Liver (tissue), 9 donors: Measurements from ENCODE around the gene MOCS2. TPM values are rescaled to one million over a fixed set of nuclear protein-coding genes. Genes with fewer than 3 reads are reported as not detected.

ENCODE experiments used
- DNase-seq: peaks from one replicate; pipeline ENCODE4 v3.0.0-alpha.2; 2017; ENCODE audit warnings: low spot score
- H3K27ac ChIP-seq, 2 donors: one replicate each; pipeline ENCODE4 v1.7.0; 2013; ENCODE audit warnings: inconsistent platforms in 2 of 2, low read length in 2 of 2, control low read depth in 1 of 2, low read depth in 1 of 2, mild to moderate bottlenecking in 1 of 2
- H3K27me3 ChIP-seq, 4 donors: one replicate each; pipeline versions ENCODE4 v1.6.1 to v1.7.0; 2013; ENCODE audit warnings: low read length in 3 of 4, inconsistent platforms in 1 of 4, mild to moderate bottlenecking in 1 of 4, moderate library complexity in 1 of 4; ENCODE audit not compliant: control insufficient read depth in 4 of 4, insufficient read depth in 4 of 4
- H3K36me3 ChIP-seq, 4 donors: one replicate each; pipeline versions ENCODE4 v1.6.1 to v1.7.0; 2013; ENCODE audit warnings: low read length in 3 of 4, mild to moderate bottlenecking in 3 of 4, low read depth in 1 of 4, moderate library complexity in 1 of 4; ENCODE audit not compliant: control insufficient read depth in 4 of 4, insufficient read depth in 3 of 4
- H3K4me1 ChIP-seq, 4 donors: one replicate each; pipeline versions ENCODE4 v1.6.1 to v1.7.0; 2013; ENCODE audit warnings: low read length in 3 of 4, mild to moderate bottlenecking in 3 of 4, moderate library complexity in 1 of 4; ENCODE audit not compliant: control insufficient read depth in 4 of 4, insufficient read depth in 4 of 4
- H3K4me3 ChIP-seq, 3 donors: one replicate each; pipeline versions ENCODE4 v1.6.1 to v1.7.0; 2013; ENCODE audit warnings: low read length in 3 of 3, control low read depth in 1 of 3, low read depth in 1 of 3, mild to moderate bottlenecking in 1 of 3
- H3K9ac ChIP-seq, 2 donors: one replicate each; pipeline ENCODE4 v1.7.0; 2013; ENCODE audit warnings: low read length in 2 of 2, mild to moderate bottlenecking in 2 of 2, moderate library complexity in 2 of 2, control low read depth in 1 of 2, low read depth in 1 of 2
- H3K9me3 ChIP-seq, 4 donors: one replicate each; pipeline versions ENCODE4 v1.6.1 to v1.7.0; 2013; ENCODE audit warnings: low read length in 3 of 4; ENCODE audit not compliant: control insufficient read depth in 4 of 4
- EGR1 ChIP-seq, 2 donors: IDR thresholded peaks; 2 replicates each; pipeline ENCODE4 v1.6.1; 2016 to 2018; ENCODE audit warnings: antibody characterized with exemption in 2 of 2, low read depth in 2 of 2
- FOXA1 ChIP-seq: IDR thresholded peaks from 2 replicates; pipeline ENCODE4 v1.6.1; 2016; ENCODE audit warnings: antibody characterized with exemption
- FOXA2 ChIP-seq: IDR thresholded peaks from 2 replicates; pipeline ENCODE4 v1.6.1; 2016; ENCODE audit warnings: antibody characterized with exemption
- GABPA ChIP-seq, 2 donors: IDR thresholded peaks in 1 of 2; conservative IDR thresholded peaks in 1 of 2; 2 replicates each; pipeline ENCODE4 v1.6.1; 2016; ENCODE audit warnings: antibody characterized with exemption in 2 of 2, mild to moderate bottlenecking in 1 of 2, moderate library complexity in 1 of 2
- HNF4A ChIP-seq, 2 donors: conservative IDR thresholded peaks; 2 replicates each; pipeline ENCODE4 v1.6.1; 2016; ENCODE audit warnings: antibody characterized with exemption in 2 of 2, mild to moderate bottlenecking in 2 of 2
- HNF4G ChIP-seq: IDR thresholded peaks from 2 replicates; pipeline ENCODE4 v1.6.1; 2016; ENCODE audit warnings: antibody characterized with exemption
- JUND ChIP-seq, 2 donors: IDR thresholded peaks; 2 replicates each; pipeline ENCODE4 v1.6.1; 2016; ENCODE audit warnings: antibody characterized with exemption in 2 of 2
- NR2F2 ChIP-seq: IDR thresholded peaks from 2 replicates; pipeline ENCODE4 v1.6.1; 2016; ENCODE audit warnings: antibody characterized with exemption
- RAD21 ChIP-seq, 2 donors: IDR thresholded peaks; 2 replicates each; pipeline ENCODE4 v1.6.1; 2016; ENCODE audit warnings: antibody characterized with exemption in 2 of 2, mild to moderate bottlenecking in 2 of 2
- RXRA ChIP-seq, 2 donors: IDR thresholded peaks; 2 replicates each; pipeline ENCODE4 v1.6.1; 2017 to 2018; ENCODE audit warnings: antibody characterized with exemption in 2 of 2, mild to moderate bottlenecking in 1 of 2
- SP1 ChIP-seq: IDR thresholded peaks from 2 replicates; pipeline ENCODE4 v1.6.1; 2018; ENCODE audit warnings: antibody characterized with exemption, mild to moderate bottlenecking
- TAF1 ChIP-seq: conservative IDR thresholded peaks from 2 replicates; pipeline ENCODE4 v1.6.1; 2016; ENCODE audit warnings: antibody characterized with exemption, mild to moderate bottlenecking
- YY1 ChIP-seq: IDR thresholded peaks from 2 replicates; pipeline ENCODE4 v1.6.1; 2016; ENCODE audit warnings: antibody characterized with exemption, mild to moderate bottlenecking
- ZBTB33 ChIP-seq: IDR thresholded peaks from 2 replicates; pipeline ENCODE4 v1.6.1; 2016; ENCODE audit warnings: antibody characterized with exemption
- WGBS: extraction: QIAGEN DNeasy Blood & Tissue Kit; methylation state at CpG from one replicate; pipeline ENCODE4 v1.1.7; 2013; 5-methylcytosine and 5-hydroxymethylcytosine counted together
- polyA plus RNA-seq, 2 donors: library from polyadenylated mRNA; stranded (reverse) in 1 of 2; unstranded in 1 of 2; fragments of 200-250 nt in 1 of 2; fragments of >200 nt in 1 of 2; fragmentation: Nextera tagmentation in 1 of 2; extraction: Ambion mirVana in 1 of 2; gene quantifications; one replicate each; pipeline versions ENCODE4 v1.2.1 to v1.2.3, GENCODE V29; 2013 to 2015
- total RNA-seq, 2 donors: library from RNA; depleted of rRNA; stranded (reverse); fragments of >200 nt; gene quantifications; one replicate each; pipeline ENCODE4 v1.2.3, GENCODE V29; 2014
- TF ChIP-seq, protein P1 (sequence below): IDR thresholded peaks from 2 replicates; pipeline ENCODE4 v1.6.1; 2016; ENCODE audit warnings: antibody characterized with exemption, mild to moderate bottlenecking
- TF ChIP-seq, protein P2 (sequence below): fragments of 150-350 bp; IDR thresholded peaks from 2 replicates; pipeline ENCODE4 v1.5.1; 2017; ENCODE audit warnings: improper control_type of control experiment, low read depth, low read length; ENCODE audit not compliant: missing input control
- TF ChIP-seq, protein P3 (sequence below): IDR thresholded peaks from 2 replicates; pipeline ENCODE4 v1.6.1; 2016; ENCODE audit warnings: antibody characterized with exemption
- TF ChIP-seq, protein P4 (sequence below): IDR thresholded peaks from 2 replicates; pipeline ENCODE4 v1.6.1; 2016; ENCODE audit warnings: antibody characterized with exemption
- donor health status: healthy.
- donor health status: healthy.
- donor health status: healthy.
- donor health status: healthy.
- donor health status: healthy.

MOCS2 gene
- total and polyA plus RNA-seq, 4 donors, result 13.2 to 58.5 (median 39.1) TPM

GRCh38 chr5:53084546-53085255, 24.9 kb downstream of the MOCS2 start (continued):
- TF ChIP-seq ZBTB33 (no peak), RAD21 (IDR thresholded peaks at IDR 0.05) (no peak), EGR1 (IDR thresholded peaks at IDR 0.05; ENCODE audit: low read depth in 2 of 2) (no peak), FOXA2 (no peak)

GRCh38 chr5:53083927-53084326, 25.6 kb downstream of the MOCS2 start:
- Histone ChIP-seq H3K27ac (no peak overlapping the region), H3K9ac (no peak overlapping the region), H3K4me1 (no peaks in the 10 kb centered on the region), H3K36me3 (no peaks in the 10 kb centered on the region), H3K9me3 (no peaks in the 10 kb centered on the region), H3K4me3 (no peak overlapping the region), H3K27me3 (no peaks in the 10 kb centered on the region)
- no peak for DNase-seq
- TF ChIP-seq JUND (IDR thresholded peaks at IDR 0.05) (no peak), RAD21 (IDR thresholded peaks at IDR 0.05) (no peak), RXRA (IDR thresholded peaks at IDR 0.05) (no peak), ZBTB33 (no peak)

GRCh38 chr5:53080271-53080670, 29.3 kb downstream of the MOCS2 start:
- no peaks in the 10 kb centered on the region for H3K27me3 ChIP-seq
- WGBS, result 85% methylated on average over 4 of the region's 4 CpGs
- no peaks in the 10 kb centered on the region for H3K9me3 ChIP-seq
- TF ChIP-seq HNF4A (conservative IDR thresholded peaks at IDR 0.05) (no peak), EGR1 (IDR thresholded peaks at IDR 0.05; ENCODE audit: low read depth in 2 of 2) (no peak), GABPA (IDR thresholded peaks at IDR 0.05 in 1 of 2, conservative IDR thresholded peaks at IDR 0.05 in 1 of 2) (no peak), YY1 (no peak), ZBTB33 (no peak), NR2F2 (no peak), SP1 (no peak), FOXA1 (no peak), JUND (IDR thresholded peaks at IDR 0.05) (no peak), RAD21 (IDR thresholded peaks at IDR 0.05) (no peak), TAF1 (no peak), RXRA (IDR thresholded peaks at IDR 0.05) (no peak), HNF4G (no peak), FOXA2 (no peak)
- TF ChIP-seq, protein P1, sequence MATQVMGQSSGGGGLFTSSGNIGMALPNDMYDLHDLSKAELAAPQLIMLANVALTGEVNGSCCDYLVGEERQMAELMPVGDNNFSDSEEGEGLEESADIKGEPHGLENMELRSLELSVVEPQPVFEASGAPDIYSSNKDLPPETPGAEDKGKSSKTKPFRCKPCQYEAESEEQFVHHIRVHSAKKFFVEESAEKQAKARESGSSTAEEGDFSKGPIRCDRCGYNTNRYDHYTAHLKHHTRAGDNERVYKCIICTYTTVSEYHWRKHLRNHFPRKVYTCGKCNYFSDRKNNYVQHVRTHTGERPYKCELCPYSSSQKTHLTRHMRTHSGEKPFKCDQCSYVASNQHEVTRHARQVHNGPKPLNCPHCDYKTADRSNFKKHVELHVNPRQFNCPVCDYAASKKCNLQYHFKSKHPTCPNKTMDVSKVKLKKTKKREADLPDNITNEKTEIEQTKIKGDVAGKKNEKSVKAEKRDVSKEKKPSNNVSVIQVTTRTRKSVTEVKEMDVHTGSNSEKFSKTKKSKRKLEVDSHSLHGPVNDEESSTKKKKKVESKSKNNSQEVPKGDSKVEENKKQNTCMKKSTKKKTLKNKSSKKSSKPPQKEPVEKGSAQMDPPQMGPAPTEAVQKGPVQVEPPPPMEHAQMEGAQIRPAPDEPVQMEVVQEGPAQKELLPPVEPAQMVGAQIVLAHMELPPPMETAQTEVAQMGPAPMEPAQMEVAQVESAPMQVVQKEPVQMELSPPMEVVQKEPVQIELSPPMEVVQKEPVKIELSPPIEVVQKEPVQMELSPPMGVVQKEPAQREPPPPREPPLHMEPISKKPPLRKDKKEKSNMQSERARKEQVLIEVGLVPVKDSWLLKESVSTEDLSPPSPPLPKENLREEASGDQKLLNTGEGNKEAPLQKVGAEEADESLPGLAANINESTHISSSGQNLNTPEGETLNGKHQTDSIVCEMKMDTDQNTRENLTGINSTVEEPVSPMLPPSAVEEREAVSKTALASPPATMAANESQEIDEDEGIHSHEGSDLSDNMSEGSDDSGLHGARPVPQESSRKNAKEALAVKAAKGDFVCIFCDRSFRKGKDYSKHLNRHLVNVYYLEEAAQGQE, result no peak
- TF ChIP-seq, protein P2, sequence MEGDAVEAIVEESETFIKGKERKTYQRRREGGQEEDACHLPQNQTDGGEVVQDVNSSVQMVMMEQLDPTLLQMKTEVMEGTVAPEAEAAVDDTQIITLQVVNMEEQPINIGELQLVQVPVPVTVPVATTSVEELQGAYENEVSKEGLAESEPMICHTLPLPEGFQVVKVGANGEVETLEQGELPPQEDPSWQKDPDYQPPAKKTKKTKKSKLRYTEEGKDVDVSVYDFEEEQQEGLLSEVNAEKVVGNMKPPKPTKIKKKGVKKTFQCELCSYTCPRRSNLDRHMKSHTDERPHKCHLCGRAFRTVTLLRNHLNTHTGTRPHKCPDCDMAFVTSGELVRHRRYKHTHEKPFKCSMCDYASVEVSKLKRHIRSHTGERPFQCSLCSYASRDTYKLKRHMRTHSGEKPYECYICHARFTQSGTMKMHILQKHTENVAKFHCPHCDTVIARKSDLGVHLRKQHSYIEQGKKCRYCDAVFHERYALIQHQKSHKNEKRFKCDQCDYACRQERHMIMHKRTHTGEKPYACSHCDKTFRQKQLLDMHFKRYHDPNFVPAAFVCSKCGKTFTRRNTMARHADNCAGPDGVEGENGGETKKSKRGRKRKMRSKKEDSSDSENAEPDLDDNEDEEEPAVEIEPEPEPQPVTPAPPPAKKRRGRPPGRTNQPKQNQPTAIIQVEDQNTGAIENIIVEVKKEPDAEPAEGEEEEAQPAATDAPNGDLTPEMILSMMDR, result no peak
- TF ChIP-seq, protein P3, sequence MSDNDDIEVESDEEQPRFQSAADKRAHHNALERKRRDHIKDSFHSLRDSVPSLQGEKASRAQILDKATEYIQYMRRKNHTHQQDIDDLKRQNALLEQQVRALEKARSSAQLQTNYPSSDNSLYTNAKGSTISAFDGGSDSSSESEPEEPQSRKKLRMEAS, result no peak
- TF ChIP-seq, protein P4, sequence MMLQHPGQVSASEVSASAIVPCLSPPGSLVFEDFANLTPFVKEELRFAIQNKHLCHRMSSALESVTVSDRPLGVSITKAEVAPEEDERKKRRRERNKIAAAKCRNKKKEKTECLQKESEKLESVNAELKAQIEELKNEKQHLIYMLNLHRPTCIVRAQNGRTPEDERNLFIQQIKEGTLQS, result no peak
- H3K27ac ChIP-seq, result no peak overlapping the region
- H3K9ac ChIP-seq, result no peak overlapping the region
- H3K4me3 ChIP-seq, result no peak overlapping the region
- H3K36me3 ChIP-seq, result no peaks in the 10 kb centered on the region
- H3K4me1 ChIP-seq, result no peaks in the 10 kb centered on the region
- DNase-seq, result no peak
